ENCODE results near the gene TP53INP2.

DNA sequence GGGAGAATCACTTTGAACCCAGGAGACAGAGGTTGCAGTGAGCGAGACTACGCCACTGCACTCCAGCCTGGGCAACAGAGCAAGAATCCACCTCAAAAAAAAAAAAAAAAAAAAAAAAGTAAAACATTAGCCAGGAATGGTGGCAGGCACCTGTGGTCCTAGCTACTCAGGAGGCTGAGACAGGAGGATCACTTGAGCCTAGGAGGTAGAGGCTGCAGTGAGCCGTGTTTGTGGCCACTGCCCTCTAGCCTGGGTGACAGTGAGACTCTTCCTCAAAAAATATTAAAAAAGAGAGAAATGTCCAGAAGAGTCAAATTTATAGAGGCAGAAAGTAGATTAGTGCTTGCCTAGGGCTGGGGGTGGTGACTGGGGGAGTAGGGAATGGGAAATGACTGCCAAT lies 20.5 kb upstream of the TP53INP2 start:
- TF ChIP-seq RAD21 (IDR thresholded peaks at IDR 0.05; ENCODE audit: low read depth) (no peak), CEBPB (IDR thresholded peaks at IDR 0.05) (no peak)
- TF ChIP-seq, protein P1, sequence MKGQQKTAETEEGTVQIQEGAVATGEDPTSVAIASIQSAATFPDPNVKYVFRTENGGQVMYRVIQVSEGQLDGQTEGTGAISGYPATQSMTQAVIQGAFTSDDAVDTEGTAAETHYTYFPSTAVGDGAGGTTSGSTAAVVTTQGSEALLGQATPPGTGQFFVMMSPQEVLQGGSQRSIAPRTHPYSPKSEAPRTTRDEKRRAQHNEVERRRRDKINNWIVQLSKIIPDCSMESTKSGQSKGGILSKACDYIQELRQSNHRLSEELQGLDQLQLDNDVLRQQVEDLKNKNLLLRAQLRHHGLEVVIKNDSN (IDR thresholded peaks at IDR 0.05), result no peak
- TF ChIP-seq, protein P2, sequence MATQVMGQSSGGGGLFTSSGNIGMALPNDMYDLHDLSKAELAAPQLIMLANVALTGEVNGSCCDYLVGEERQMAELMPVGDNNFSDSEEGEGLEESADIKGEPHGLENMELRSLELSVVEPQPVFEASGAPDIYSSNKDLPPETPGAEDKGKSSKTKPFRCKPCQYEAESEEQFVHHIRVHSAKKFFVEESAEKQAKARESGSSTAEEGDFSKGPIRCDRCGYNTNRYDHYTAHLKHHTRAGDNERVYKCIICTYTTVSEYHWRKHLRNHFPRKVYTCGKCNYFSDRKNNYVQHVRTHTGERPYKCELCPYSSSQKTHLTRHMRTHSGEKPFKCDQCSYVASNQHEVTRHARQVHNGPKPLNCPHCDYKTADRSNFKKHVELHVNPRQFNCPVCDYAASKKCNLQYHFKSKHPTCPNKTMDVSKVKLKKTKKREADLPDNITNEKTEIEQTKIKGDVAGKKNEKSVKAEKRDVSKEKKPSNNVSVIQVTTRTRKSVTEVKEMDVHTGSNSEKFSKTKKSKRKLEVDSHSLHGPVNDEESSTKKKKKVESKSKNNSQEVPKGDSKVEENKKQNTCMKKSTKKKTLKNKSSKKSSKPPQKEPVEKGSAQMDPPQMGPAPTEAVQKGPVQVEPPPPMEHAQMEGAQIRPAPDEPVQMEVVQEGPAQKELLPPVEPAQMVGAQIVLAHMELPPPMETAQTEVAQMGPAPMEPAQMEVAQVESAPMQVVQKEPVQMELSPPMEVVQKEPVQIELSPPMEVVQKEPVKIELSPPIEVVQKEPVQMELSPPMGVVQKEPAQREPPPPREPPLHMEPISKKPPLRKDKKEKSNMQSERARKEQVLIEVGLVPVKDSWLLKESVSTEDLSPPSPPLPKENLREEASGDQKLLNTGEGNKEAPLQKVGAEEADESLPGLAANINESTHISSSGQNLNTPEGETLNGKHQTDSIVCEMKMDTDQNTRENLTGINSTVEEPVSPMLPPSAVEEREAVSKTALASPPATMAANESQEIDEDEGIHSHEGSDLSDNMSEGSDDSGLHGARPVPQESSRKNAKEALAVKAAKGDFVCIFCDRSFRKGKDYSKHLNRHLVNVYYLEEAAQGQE (IDR thresholded peaks at IDR 0.05; ENCODE audit: low read depth), result no peak

All from Ishikawa (cell line).